ENCODE measurements around the gene EVI5.

EVI5 gene

DNA sequence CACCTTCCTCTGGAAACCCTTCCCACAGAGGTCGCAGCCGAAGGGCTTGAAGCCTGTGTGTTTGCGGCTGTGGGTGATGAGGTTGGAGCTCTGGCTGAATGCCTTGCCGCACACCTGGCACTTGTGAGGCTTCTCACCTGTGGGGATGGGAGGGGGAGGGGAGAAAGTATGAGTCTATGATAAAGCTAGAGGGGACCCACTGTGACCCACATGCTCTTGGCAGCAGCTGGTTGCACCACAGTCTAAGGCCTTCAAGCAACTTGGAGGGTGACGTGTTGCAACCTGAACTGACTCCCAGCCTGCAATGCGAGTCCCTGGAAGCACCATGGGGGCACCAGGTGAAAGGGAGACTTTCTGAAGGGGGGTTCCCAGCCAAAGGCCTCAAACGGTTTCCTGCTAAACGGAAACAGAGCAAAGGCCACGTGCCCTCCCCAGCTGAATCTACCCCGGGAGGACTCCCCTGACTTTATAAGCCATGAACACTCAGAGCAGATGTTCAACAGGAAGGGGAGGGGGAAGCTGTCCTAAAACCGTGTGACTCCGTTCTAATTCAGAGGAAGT lies 308.8 kb downstream of the EVI5 start:
- H3K4me1 ChIP-seq (ENCODE audit: insufficient read depth, low read length, severe bottlenecking), result peaks cover 31% of the 10 kb centered on the region
- no peaks in the 10 kb centered on the region for H3K9me2 ChIP-seq (ENCODE audit: low read depth, low read length)
- H3F3A ChIP-seq (ENCODE audit: insufficient read depth, low read length), result 0 out of 2 replicates have a peak, but pooled peaks cover 3% of the 10 kb centered on the region
- H3K9me3 ChIP-seq (ENCODE audit: low read length), result no peaks in the 10 kb centered on the region
- peak overlapping the region; percentile 1; the same call in 1 of the 2 replicates for H3K4me2 ChIP-seq (ENCODE audit: low read length)
- no peaks in the 10 kb centered on the region for H3K79me2 ChIP-seq (ENCODE audit: insufficient read depth, low read length)
- no peak for TF ChIP-seq EZH2 (IDR thresholded peaks at IDR 0.05; ENCODE audit: borderline replicate concordance, low read length)
- TF ChIP-seq, protein P1, sequence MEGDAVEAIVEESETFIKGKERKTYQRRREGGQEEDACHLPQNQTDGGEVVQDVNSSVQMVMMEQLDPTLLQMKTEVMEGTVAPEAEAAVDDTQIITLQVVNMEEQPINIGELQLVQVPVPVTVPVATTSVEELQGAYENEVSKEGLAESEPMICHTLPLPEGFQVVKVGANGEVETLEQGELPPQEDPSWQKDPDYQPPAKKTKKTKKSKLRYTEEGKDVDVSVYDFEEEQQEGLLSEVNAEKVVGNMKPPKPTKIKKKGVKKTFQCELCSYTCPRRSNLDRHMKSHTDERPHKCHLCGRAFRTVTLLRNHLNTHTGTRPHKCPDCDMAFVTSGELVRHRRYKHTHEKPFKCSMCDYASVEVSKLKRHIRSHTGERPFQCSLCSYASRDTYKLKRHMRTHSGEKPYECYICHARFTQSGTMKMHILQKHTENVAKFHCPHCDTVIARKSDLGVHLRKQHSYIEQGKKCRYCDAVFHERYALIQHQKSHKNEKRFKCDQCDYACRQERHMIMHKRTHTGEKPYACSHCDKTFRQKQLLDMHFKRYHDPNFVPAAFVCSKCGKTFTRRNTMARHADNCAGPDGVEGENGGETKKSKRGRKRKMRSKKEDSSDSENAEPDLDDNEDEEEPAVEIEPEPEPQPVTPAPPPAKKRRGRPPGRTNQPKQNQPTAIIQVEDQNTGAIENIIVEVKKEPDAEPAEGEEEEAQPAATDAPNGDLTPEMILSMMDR (IDR thresholded peaks at IDR 0.05; ENCODE audit: low read length), result no peak
- H2AFZ ChIP-seq (ENCODE audit: low read length), result no peak overlapping the region
- H3K27ac ChIP-seq (ENCODE audit: low read depth, low read length, poor library complexity, severe bottlenecking), result peak overlapping the region; percentile 70
- no peaks in the 10 kb centered on the region for H3K27me3 ChIP-seq (ENCODE audit: insufficient read depth, low read length)
- no peak overlapping the region for H3K4me3 ChIP-seq (ENCODE audit: low read depth, low read length, poor library complexity, severe bottlenecking)
- peaks cover 83% of the 10 kb centered on the region for H3K36me3 ChIP-seq (ENCODE audit: insufficient read depth, low read length)
- H4K20me1 ChIP-seq (ENCODE audit: insufficient read depth, low read length), result no peaks in the 10 kb centered on the region
- H3K9ac ChIP-seq (ENCODE audit: low read length), result no peak overlapping the region

DNA sequence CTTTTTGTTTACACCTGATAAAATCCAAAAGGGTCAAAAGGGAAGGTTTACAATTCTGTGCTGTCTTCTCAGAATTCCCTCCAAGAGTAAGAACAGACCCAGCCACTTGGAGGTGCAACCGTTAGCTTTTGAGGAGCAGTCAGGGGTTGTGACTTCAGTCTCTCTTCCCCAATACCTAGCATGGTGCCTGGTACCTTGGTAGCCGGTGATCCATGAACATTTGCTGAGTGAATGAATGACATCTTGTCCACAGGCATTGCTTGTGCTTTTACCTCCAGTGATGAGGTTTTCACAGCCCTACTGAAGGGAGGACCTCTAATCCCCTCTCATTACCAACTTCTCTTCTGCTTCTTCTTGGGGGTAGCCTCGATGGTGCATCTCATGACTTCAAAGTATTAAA lies 309.9 kb downstream of the EVI5 start:
- H3K4me2 ChIP-seq (ENCODE audit: low read length), result no peak overlapping the region
- no peak overlapping the region for H3K9ac ChIP-seq (ENCODE audit: low read length)
- H2AFZ ChIP-seq (ENCODE audit: low read length), result no peak overlapping the region
- H3K4me3 ChIP-seq (ENCODE audit: low read depth, low read length, poor library complexity, severe bottlenecking), result no peak overlapping the region
- H3K27me3 ChIP-seq (ENCODE audit: insufficient read depth, low read length), result no peaks in the 10 kb centered on the region
- H3K79me2 ChIP-seq (ENCODE audit: insufficient read depth, low read length), result no peaks in the 10 kb centered on the region
- H3K27ac ChIP-seq (ENCODE audit: low read depth, low read length, poor library complexity, severe bottlenecking), result peak overlapping the region; percentile 70
- 0 out of 2 replicates have a peak, but pooled peaks cover 3% of the 10 kb centered on the region for H3F3A ChIP-seq (ENCODE audit: insufficient read depth, low read length)
- no peak for TF ChIP-seq EZH2 (IDR thresholded peaks at IDR 0.05; ENCODE audit: borderline replicate concordance, low read length)
- TF ChIP-seq, protein P1 (IDR thresholded peaks at IDR 0.05; ENCODE audit: low read length), result no peak
- H3K4me1 ChIP-seq (ENCODE audit: insufficient read depth, low read length, severe bottlenecking), result peaks cover 31% of the 10 kb centered on the region
- H3K9me3 ChIP-seq (ENCODE audit: low read length), result no peaks in the 10 kb centered on the region
- no peaks in the 10 kb centered on the region for H4K20me1 ChIP-seq (ENCODE audit: insufficient read depth, low read length)
- H3K9me2 ChIP-seq (ENCODE audit: low read depth, low read length), result no peaks in the 10 kb centered on the region
- H3K36me3 ChIP-seq (ENCODE audit: insufficient read depth, low read length), result peaks cover 83% of the 10 kb centered on the region

DNA sequence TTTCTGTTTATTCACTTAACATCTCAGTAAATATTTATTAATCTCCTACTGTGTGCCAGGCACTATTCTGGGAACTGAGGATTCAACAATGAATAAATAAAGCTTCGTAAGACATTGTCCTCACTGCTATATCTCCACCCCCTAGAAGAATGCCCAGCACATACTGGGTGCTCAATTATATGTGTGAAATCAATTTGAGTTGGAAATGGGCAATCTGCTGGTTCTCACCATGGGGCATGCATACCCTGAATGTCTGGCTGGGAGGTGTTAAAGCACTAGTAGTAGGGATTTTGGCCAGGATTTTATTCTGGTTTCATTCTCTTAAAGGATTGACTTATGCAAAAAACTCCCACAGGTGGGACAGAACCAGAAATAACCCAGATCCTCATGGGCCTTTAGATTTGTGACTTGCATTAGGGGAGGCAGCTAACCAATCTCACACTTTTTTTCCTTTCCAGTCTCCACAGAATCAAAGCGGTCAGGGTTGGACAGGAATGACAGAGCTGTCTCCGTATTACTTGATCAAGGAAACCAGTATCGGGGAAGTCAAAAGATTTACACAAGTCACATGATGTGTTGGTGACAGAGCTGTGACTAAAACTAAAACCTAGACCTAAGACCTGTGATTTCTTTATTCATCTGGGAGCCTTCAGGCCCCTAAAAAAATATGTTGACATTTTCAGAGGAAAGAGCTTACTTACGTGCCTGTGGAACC lies 311.0 kb downstream of the EVI5 start:
- Histone ChIP-seq H3K9me3 (ENCODE audit: low read length) (no peaks in the 10 kb centered on the region), H3K4me3 (ENCODE audit: low read depth, low read length, poor library complexity, severe bottlenecking) (no peak overlapping the region), H3K9ac (ENCODE audit: low read length) (no peak overlapping the region), H3K9me2 (ENCODE audit: low read depth, low read length) (no peaks in the 10 kb centered on the region), H2AFZ (ENCODE audit: low read length) (no peak overlapping the region), H3K27ac (ENCODE audit: low read depth, low read length, poor library complexity, severe bottlenecking) (no peak overlapping the region), H4K20me1 (ENCODE audit: insufficient read depth, low read length) (no peaks in the 10 kb centered on the region), H3K4me1 (ENCODE audit: insufficient read depth, low read length, severe bottlenecking) (peaks cover 31% of the 10 kb centered on the region), H3K36me3 (ENCODE audit: insufficient read depth, low read length) (peaks cover 73% of the 10 kb centered on the region; the same call in 1 of the 2 replicates), H3F3A (ENCODE audit: insufficient read depth, low read length) (0 out of 2 replicates have a peak, but pooled peaks cover 3% of the 10 kb centered on the region), H3K4me2 (ENCODE audit: low read length) (no peak overlapping the region), H3K27me3 (ENCODE audit: insufficient read depth, low read length) (no peaks in the 10 kb centered on the region), H3K79me2 (ENCODE audit: insufficient read depth, low read length) (no peaks in the 10 kb centered on the region)
- TF ChIP-seq, protein P1 (IDR thresholded peaks at IDR 0.05; ENCODE audit: low read length), result no peak
- no peak for TF ChIP-seq EZH2 (IDR thresholded peaks at IDR 0.05; ENCODE audit: borderline replicate concordance, low read length)

Measured in OCI-LY1 (cell line).